ENCODE results near the gene PPM1F. TPM values are rescaled to one million over a fixed set of nuclear protein-coding genes. Genes with fewer than 3 reads are reported as not detected.

Gene PPM1F
- total and polyA plus RNA-seq, 2 donors (not counting 1 experiment from before 2014, with no cell fraction given): 18.1 to 30.0 TPM

DNA sequence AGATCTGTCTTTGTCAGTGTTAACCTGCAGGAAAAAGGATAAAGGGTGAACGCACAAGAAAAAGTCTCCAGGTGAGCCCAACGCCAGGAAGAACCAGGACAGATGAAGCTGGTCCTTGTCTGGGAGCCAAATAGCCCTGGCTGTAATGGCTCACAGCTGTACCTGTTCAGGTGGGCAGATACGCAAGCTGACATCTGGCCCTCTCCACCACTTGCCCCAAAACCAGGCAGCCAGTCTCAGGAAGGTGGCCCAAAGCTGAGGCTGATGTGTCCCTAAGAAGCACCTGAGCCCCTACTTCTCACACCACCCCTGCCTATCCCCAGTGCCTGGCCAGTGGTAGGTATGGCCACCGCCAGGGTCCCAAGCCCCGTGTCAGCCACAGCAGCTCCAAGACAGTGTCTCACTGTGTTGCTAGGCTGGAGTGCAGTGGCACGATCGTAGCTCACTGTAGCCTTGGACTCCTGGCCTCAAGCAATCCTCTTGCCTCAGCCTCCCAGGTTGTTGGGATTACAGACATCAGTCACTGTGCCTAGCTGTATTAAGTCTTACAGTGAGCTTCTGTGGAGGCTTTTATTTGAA is 15.1 kb upstream of the PPM1F start:
- no peaks in the 10 kb centered on the region for H3K27me3 ChIP-seq (replicated peaks in 1 of 4; ENCODE audit: control extremely low read depth in 1 of 4, control insufficient read depth in 3 of 4, insufficient read depth in 4 of 4, low read length in 3 of 4)
- no peak overlapping the region for H3K27ac ChIP-seq (ENCODE audit: low read length in 2 of 2)
- peaks cover 0 to 87% of the 10 kb centered on the region in 2 experiments for H3K36me3 ChIP-seq (replicated peaks in 1 of 2; ENCODE audit: control extremely low read depth in 1 of 2, control insufficient read depth in 1 of 2, extremely low read depth in 1 of 2, insufficient read depth in 2 of 2, low read length in 1 of 2)
- no peak overlapping the region for H3K4me3 ChIP-seq (ENCODE audit: control extremely low read depth in 1 of 5, extremely low read depth in 1 of 5, insufficient read depth in 1 of 5, low read depth in 2 of 5, low read length in 4 of 5)
- H3K4me2 ChIP-seq (replicated peaks; ENCODE audit: low read depth, low read length, poor library complexity, severe bottlenecking): no peak overlapping the region
- no peak overlapping the region for H3K4me3 Mint-ChIP-seq
- WGBS (ENCODE audit: insufficient coverage): 98% methylated on average over 7 of the region's 7 CpGs
- DNase-seq (no peak), ATAC-seq (ENCODE audit: low read depth) (no peak)
- no peak overlapping the region for H2AFZ ChIP-seq (ENCODE audit: insufficient read depth, low read depth, low read length, poor library complexity, severe bottlenecking)
- no peak overlapping the region for H3K9ac ChIP-seq (ENCODE audit: low read length)
- H3K4me1 Mint-ChIP-seq: peaks cover 4% of the 10 kb centered on the region
- no peak overlapping the region for H3K27ac Mint-ChIP-seq
- TF ChIP-seq EZH2 (IDR thresholded peaks at IDR 0.05; ENCODE audit: borderline replicate concordance, insufficient read depth, low read depth, low read length, poor library complexity, severe bottlenecking) (no peak), CTCF (IDR thresholded peaks at IDR 0.05) (no peak)
- H3K79me2 ChIP-seq (ENCODE audit: control insufficient read depth, insufficient read depth, low read length): peaks cover 7% of the 10 kb centered on the region
- no peaks in the 10 kb centered on the region for H3K27me3 Mint-ChIP-seq
- H4K20me1 ChIP-seq (ENCODE audit: control insufficient read depth, insufficient read depth, low read length, poor library complexity, severe bottlenecking): no peaks in the 10 kb centered on the region
- H3K9me3 Mint-ChIP-seq (ENCODE audit: insufficient read depth): no peaks in the 10 kb centered on the region
- H3K9me3 ChIP-seq (ENCODE audit: control extremely low read depth in 1 of 3, control insufficient read depth in 2 of 3, insufficient read depth in 1 of 3, low read length in 2 of 3): no peaks in the 10 kb centered on the region
- intact Hi-C loops (cut with micrococcal nuclease): no loop called here
- POLR2A ChIA-PET: interaction anchor here (0.5 kb wide), 1 partner anchor 910 kb away, joined by 4 read pairs; no protein-coding TSS in a partner anchor
- no peaks in the 10 kb centered on the region for H3K4me1 ChIP-seq (ENCODE audit: control insufficient read depth in 2 of 2, insufficient read depth in 2 of 2, low read length in 2 of 2)
- CTCF ChIA-PET: interaction anchor here (0.8 to 1.0 kb wide), 2 partner anchors 11 to 30 kb away, joined by 3 read pairs; no protein-coding TSS in a partner anchor

All from B cell (primary cell).